Vagina (tissue), 2 donors: ENCODE results near the gene NCAPD3. TPM values are rescaled to one million over a fixed set of nuclear protein-coding genes. Genes with fewer than 3 reads are reported as not detected.

Source experiments
- DNase-seq, 2 donors: peaks; one replicate each; pipeline ENCODE4 v3.0.0-alpha.2; 2017; ENCODE audit errors: extremely low spot score in 2 of 2
- H3K27ac ChIP-seq: fragments of 200-600 bp; sonication (generic); one replicate; pipeline ENCODE4 v1.5.1; 2019
- H3K27me3 ChIP-seq: fragments of 200-600 bp; sonication (generic); one replicate; pipeline ENCODE4 v1.5.1; 2019
- H3K36me3 ChIP-seq, 2 donors: fragments of 200-600 bp; sonication (generic); one replicate each; pipeline ENCODE4 v1.5.1; 2017 to 2019
- H3K4me1 ChIP-seq: fragments of 200-600 bp; sonication (generic); one replicate; pipeline ENCODE4 v1.5.1; 2019
- H3K4me3 ChIP-seq, 2 donors: fragments of 200-600 bp; sonication (generic); 1 replicate in 1 of 2; 2 replicates in 1 of 2; pipeline ENCODE4 v1.5.1; 2016 to 2019
- H3K9me3 ChIP-seq: fragments of 200-600 bp; sonication (generic); one replicate; pipeline ENCODE4 v1.5.1; 2019
- CTCF ChIP-seq, 3 experiments: fragments of 450-650 bp in 2 of 3; fragments of 200-600 bp in 1 of 3; sonication (generic) in 1 of 3; IDR thresholded peaks; one replicate each; pipeline ENCODE4 v1.5.1; 2017 to 2019; ENCODE audit warnings: antibody characterized with exemption in 3 of 3, mild to moderate bottlenecking in 2 of 3, moderate library complexity in 2 of 3
- POLR2A ChIP-seq, 2 donors: fragments of 450-650 bp; IDR thresholded peaks; one replicate each; pipeline ENCODE4 v1.6.1; 2017; ENCODE audit warnings: antibody characterized with exemption in 2 of 2, mild to moderate bottlenecking in 2 of 2, moderate library complexity in 2 of 2
- POLR2AphosphoS5 ChIP-seq, 2 donors: sonication (generic); formaldehyde crosslinking; IDR thresholded peaks; one replicate each; pipeline ENCODE4 v1.9.0; 2017; ENCODE audit warnings: antibody characterized with exemption in 2 of 2, mild to moderate bottlenecking in 2 of 2, low read depth in 1 of 2; ENCODE audit not compliant: insufficient read depth in 1 of 2
- intact Hi-C: fragments of 100-400 bp; cut with DNase I; formaldehyde crosslinking; loops from one replicate; pipeline ENCODE4 v1.15.1; 2023
- total RNA-seq: library from RNA; depleted of rRNA; stranded (reverse); fragments of >200 nt; gene quantifications from one replicate; pipeline ENCODE4 v1.2.3, GENCODE V29; 2016

The NCAPD3 gene
- total RNA-seq, 1 donor from 2014 or later: 18.4 TPM

- Histone ChIP-seq H3K4me1 (no peaks in the 10 kb centered on the region), H3K4me3 (no peak overlapping the region), H3K27ac (no peak overlapping the region), H3K9me3 (peaks cover 7% of the 10 kb centered on the region), H3K27me3 (no peaks in the 10 kb centered on the region), H3K36me3 (no peaks in the 10 kb centered on the region)
- intact Hi-C loops: no loop called here
- TF ChIP-seq POLR2AphosphoS5 (IDR thresholded peaks at IDR 0.05; ENCODE audit: insufficient read depth in 1 of 2, low read depth in 1 of 2) (no peak), POLR2A (IDR thresholded peaks at IDR 0.05) (no peak)
- DNase-seq: no peak
Measured at GRCh38 chr11:134134167-134134566, 89.6 kb downstream of the NCAPD3 start.

GRCh38 chr11:134132808-134133207 lies 91.0 kb downstream of the NCAPD3 start:
- no peaks in the 10 kb centered on the region for H3K36me3 ChIP-seq
- no peaks in the 10 kb centered on the region for H3K27me3 ChIP-seq
- no peak for DNase-seq
- peaks cover 7% of the 10 kb centered on the region for H3K9me3 ChIP-seq
- H3K4me3 ChIP-seq: no peak overlapping the region
- intact Hi-C loops: no loop called here
- H3K27ac ChIP-seq: no peak overlapping the region
- H3K4me1 ChIP-seq: no peaks in the 10 kb centered on the region
- no peak for TF ChIP-seq POLR2AphosphoS5 (IDR thresholded peaks at IDR 0.05; ENCODE audit: insufficient read depth in 1 of 2, low read depth in 1 of 2)
- TF ChIP-seq CTCF (IDR thresholded peaks at IDR 0.05): no peak
- TF ChIP-seq POLR2A (IDR thresholded peaks at IDR 0.05): no peak

- DNase-seq: no peak
- Histone ChIP-seq H3K27ac (no peak overlapping the region), H3K9me3 (peaks cover 7% of the 10 kb centered on the region), H3K4me3 (no peak overlapping the region), H3K4me1 (peaks cover 2% of the 10 kb centered on the region), H3K36me3 (no peaks in the 10 kb centered on the region), H3K27me3 (no peaks in the 10 kb centered on the region)
- intact Hi-C loops: no loop called here
- TF ChIP-seq POLR2AphosphoS5 (IDR thresholded peaks at IDR 0.05; ENCODE audit: insufficient read depth in 1 of 2, low read depth in 1 of 2): no peak
- TF ChIP-seq CTCF (IDR thresholded peaks at IDR 0.05): no peak
- TF ChIP-seq POLR2A (IDR thresholded peaks at IDR 0.05): no peak
Measured at GRCh38 chr11:134131628-134132244, 92.0 kb downstream of the NCAPD3 start.

- H3K27ac ChIP-seq: peak overlapping the region; percentile 64
- no peaks in the 10 kb centered on the region for H3K9me3 ChIP-seq
- DNase-seq: no peak
- peaks cover 37% of the 10 kb centered on the region for H3K4me1 ChIP-seq
- no peaks in the 10 kb centered on the region for H3K27me3 ChIP-seq
- H3K4me3 ChIP-seq: no peak overlapping the region
- TF ChIP-seq POLR2AphosphoS5 (IDR thresholded peaks at IDR 0.05; ENCODE audit: insufficient read depth in 1 of 2, low read depth in 1 of 2): no peak
- no peak for TF ChIP-seq POLR2A (IDR thresholded peaks at IDR 0.05)
- no peak for TF ChIP-seq CTCF (IDR thresholded peaks at IDR 0.05)
- intact Hi-C loops: loop anchor here (10.0 kb wide), 1 partner anchor 172 kb away; the partner anchor contains the start of gene IGSF9B
- no peaks in the 10 kb centered on the region for H3K36me3 ChIP-seq
Measured at GRCh38 chr11:134126217-134126822, 97.4 kb downstream of the NCAPD3 start.

- H3K36me3 ChIP-seq: no peaks in the 10 kb centered on the region
- no peak for TF ChIP-seq CTCF (IDR thresholded peaks at IDR 0.05)
- TF ChIP-seq POLR2A (IDR thresholded peaks at IDR 0.05): no peak
- TF ChIP-seq POLR2AphosphoS5 (IDR thresholded peaks at IDR 0.05; ENCODE audit: insufficient read depth in 1 of 2, low read depth in 1 of 2): no peak
- peaks cover 44% of the 10 kb centered on the region for H3K4me1 ChIP-seq
- peak overlapping the region; percentile 64 for H3K27ac ChIP-seq
- H3K9me3 ChIP-seq: no peaks in the 10 kb centered on the region
- intact Hi-C loops: loop anchor here (10.0 kb wide), 1 partner anchor 171 kb away; the partner anchor contains the start of gene IGSF9B
- H3K4me3 ChIP-seq: peak overlapping the region; percentile 34 to 52
- H3K27me3 ChIP-seq: no peaks in the 10 kb centered on the region
- DNase-seq: no peak
Measured at GRCh38 chr11:134125507-134125906, 98.3 kb downstream of the NCAPD3 start.
